Ureter (tissue), 1 donor: ENCODE results near the gene C16orf92. TPM values are rescaled to one million over a fixed set of nuclear protein-coding genes. Genes with fewer than 3 reads are reported as not detected.
"Not testable (repeated sequence)": the region's sequence is repeated elsewhere in the genome, so short reads cannot be mapped to it uniquely, and the experiment has no call there.

Experiments used
- DNase-seq: peaks from one replicate; pipeline ENCODE4 v3.0.0-alpha.2; 2020; ENCODE audit warnings: low spot score
- total RNA-seq: library from RNA; stranded (reverse); gene quantifications from one replicate; pipeline ENCODE4 v1.2.4, GENCODE V29; 2023
- donor health status: DM: yes; HTN: yes; CAD: no.

Gene C16orf92
- total RNA-seq, 1 donor from 2014 or later, result not detected

GRCh38 chr16:30005341-30006094 lies 17.5 kb upstream of the C16orf92 start:
- no peak for DNase-seq

- no peak for DNase-seq
Observed at GRCh38 chr16:30006095-30006473, 16.9 kb upstream of the C16orf92 start.

GRCh38 chr16:30006659-30007377 lies 16.2 kb upstream of the C16orf92 start:
- DNase-seq, result no peak

GRCh38 chr16:30007378-30007895 lies 15.6 kb upstream of the C16orf92 start:
- no peak for DNase-seq

- no peak for DNase-seq
Observed at GRCh38 chr16:30009085-30009862, 13.7 kb upstream of the C16orf92 start.

GRCh38 chr16:30009990-30010843 lies 12.8 kb upstream of the C16orf92 start:
- DNase-seq, result no peak

GRCh38 chr16:30010844-30011713 lies 11.9 kb upstream of the C16orf92 start, which contains the start of gene DOC2A:
Gene DOC2A (minus strand): TSS chr16:30011027. CDS start chr16:30010222, 805 bp downstream.
- DNase-seq, result no peak

- DNase-seq, result no peak
Observed at GRCh38 chr16:30011714-30012504, 11.1 kb upstream of the C16orf92 start.

- DNase-seq, result not testable (repeated sequence)
Observed at GRCh38 chr16:30012598-30012997, 10.4 kb upstream of the C16orf92 start.

- DNase-seq, result not testable (repeated sequence)
Observed at GRCh38 chr16:30015450-30015849, 7.5 kb upstream of the C16orf92 start.

- no peak for DNase-seq
Observed at GRCh38 chr16:30016555-30017276, 6.3 kb upstream of the C16orf92 start.

GRCh38 chr16:30017277-30017656 lies 5.7 kb upstream of the C16orf92 start:
- DNase-seq, result no peak

GRCh38 chr16:30017937-30018336 lies 5.1 kb upstream of the C16orf92 start:
- DNase-seq, result not testable (repeated sequence)

- DNase-seq, result no peak
Observed at GRCh38 chr16:30018731-30019158, 4.3 kb upstream of the C16orf92 start.

GRCh38 chr16:30023586-30023985 lies 588 bp downstream of the C16orf92 start:
- DNase-seq, result no peak

- DNase-seq, result no peak
Observed at GRCh38 chr16:30024451-30024850, 1.5 kb downstream of the C16orf92 start.

- DNase-seq, result no peak
Observed at GRCh38 chr16:30025156-30025555, 2.2 kb downstream of the C16orf92 start.

GRCh38 chr16:30025574-30025973 lies 2.6 kb downstream of the C16orf92 start:
- DNase-seq, result no peak

- no peak for DNase-seq
Observed at GRCh38 chr16:30026449-30026848, 3.5 kb downstream of the C16orf92 start.
